Measurements from ENCODE around the gene GDAP2. TPM values are rescaled to one million over a fixed set of nuclear protein-coding genes. Genes with fewer than 3 reads are reported as not detected.
"Not testable (repeated sequence)": the region's sequence is repeated elsewhere in the genome, so short reads cannot be mapped to it uniquely, and the experiment has no call there.

The GDAP2 gene
- total RNA-seq, 4 donors from 2014 or later = 19.6 to 34.4 (median 25.1) TPM

DNA sequence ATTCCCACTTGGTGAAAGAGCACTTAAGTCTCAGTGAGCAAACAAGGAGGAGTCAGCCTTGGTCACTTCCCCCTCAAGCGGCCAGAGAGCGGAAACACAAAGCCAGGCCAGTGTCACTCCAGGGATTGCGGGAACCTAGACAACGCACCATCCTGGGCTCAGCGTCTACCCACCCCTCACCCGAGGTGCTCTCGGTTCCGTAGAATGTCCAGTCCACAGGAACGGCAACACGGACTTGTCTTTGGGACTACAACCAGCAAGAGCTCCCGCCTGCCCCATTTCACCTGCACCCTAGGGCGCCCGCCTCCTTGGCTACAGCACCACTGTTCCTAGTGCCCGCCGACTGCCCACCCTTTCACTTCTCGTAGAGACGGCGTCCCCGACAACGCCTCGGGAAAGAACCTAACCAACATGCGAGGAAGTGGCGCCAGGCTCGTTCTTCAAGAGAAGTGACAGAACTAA is 509 bp downstream of the GDAP2 start:
- Histone ChIP-seq H3K4me1 (peaks cover 31% of the 10 kb centered on the region), H3K27me3 (no peaks in the 10 kb centered on the region), H3K36me3 (peaks cover 4% of the 10 kb centered on the region), H3K4me3 (peak overlapping the region; percentile 92), H3K9me3 (no peaks in the 10 kb centered on the region), H3K27ac (peak overlapping the region; percentile 84)
- 2% methylated on average over 21 of the region's 24 CpGs for WGBS
- peak; percentile 77 to 82 for DNase-seq (ENCODE audit: low spot score in 2 of 2)
- TF ChIP-seq POLR2AphosphoS5 (IDR thresholded peaks at IDR 0.05) (no peak), EP300 (IDR thresholded peaks at IDR 0.05) (no peak), POLR2A (IDR thresholded peaks at IDR 0.05) (no peak)
- TF ChIP-seq, protein P1, sequence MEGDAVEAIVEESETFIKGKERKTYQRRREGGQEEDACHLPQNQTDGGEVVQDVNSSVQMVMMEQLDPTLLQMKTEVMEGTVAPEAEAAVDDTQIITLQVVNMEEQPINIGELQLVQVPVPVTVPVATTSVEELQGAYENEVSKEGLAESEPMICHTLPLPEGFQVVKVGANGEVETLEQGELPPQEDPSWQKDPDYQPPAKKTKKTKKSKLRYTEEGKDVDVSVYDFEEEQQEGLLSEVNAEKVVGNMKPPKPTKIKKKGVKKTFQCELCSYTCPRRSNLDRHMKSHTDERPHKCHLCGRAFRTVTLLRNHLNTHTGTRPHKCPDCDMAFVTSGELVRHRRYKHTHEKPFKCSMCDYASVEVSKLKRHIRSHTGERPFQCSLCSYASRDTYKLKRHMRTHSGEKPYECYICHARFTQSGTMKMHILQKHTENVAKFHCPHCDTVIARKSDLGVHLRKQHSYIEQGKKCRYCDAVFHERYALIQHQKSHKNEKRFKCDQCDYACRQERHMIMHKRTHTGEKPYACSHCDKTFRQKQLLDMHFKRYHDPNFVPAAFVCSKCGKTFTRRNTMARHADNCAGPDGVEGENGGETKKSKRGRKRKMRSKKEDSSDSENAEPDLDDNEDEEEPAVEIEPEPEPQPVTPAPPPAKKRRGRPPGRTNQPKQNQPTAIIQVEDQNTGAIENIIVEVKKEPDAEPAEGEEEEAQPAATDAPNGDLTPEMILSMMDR (IDR thresholded peaks at IDR 0.05) = no peak

DNA sequence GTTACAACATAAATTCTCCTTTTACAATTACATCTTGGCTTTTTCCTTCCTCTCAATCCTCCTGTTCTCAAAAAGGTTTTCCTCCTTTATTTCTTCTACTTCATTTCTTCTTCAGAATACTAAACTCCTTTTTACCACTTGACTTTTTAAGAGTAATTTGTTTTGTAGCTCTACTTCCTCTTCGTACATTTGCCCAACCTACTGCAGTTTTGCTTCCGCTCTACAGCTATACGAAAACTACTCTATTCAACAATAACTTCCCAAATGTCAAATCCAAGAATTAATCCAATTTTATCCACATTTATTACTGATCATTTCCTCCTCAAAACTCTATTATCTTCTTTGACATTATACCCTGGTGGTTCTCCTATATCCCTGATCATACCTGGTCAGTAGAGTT is 3.4 kb downstream of the GDAP2 start:
- H3K9me3 ChIP-seq = no peaks in the 10 kb centered on the region
- TF ChIP-seq EP300 (IDR thresholded peaks at IDR 0.05) (no peak), POLR2A (IDR thresholded peaks at IDR 0.05) (no peak), POLR2AphosphoS5 (IDR thresholded peaks at IDR 0.05) (no peak)
- TF ChIP-seq, protein P1 (IDR thresholded peaks at IDR 0.05) = no peak
- peaks cover 5% of the 10 kb centered on the region for H3K36me3 ChIP-seq
- H3K27me3 ChIP-seq = no peaks in the 10 kb centered on the region
- H3K27ac ChIP-seq = no peak overlapping the region
- 86% methylated on average over 3 of the region's 3 CpGs for WGBS
- no peak for DNase-seq (ENCODE audit: low spot score in 2 of 2)
- peaks cover 22% of the 10 kb centered on the region for H3K4me1 ChIP-seq
- no peak overlapping the region for H3K4me3 ChIP-seq

DNA sequence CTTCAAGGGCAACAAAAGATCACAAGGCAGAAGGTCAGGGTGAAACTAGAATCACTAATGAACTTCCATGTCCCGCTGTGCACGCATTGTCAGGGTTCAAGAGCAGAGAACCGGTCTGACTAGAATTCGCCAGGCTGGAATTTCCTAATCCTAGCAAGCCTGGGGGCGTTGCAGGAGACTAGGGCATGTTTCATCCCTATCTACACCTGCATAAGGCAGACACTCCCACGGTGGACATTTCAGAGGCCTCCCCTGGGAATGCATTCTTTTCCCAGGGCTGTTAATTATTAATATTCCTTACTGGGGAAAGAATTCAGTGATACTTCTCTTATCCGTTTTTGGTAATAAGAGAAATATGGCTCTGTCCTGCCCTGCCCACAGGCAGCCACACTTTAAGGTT is 6.7 kb downstream of the GDAP2 start:
- not testable (repeated sequence) for H3K4me1 ChIP-seq; H3K9me3 ChIP-seq; DNase-seq (ENCODE audit: low spot score in 2 of 2); H3K4me3 ChIP-seq; H3K27ac ChIP-seq; H3K27me3 ChIP-seq
- 71% methylated on average over 7 of the region's 7 CpGs for WGBS
- peaks cover 18% of the 10 kb centered on the region for H3K36me3 ChIP-seq

DNA sequence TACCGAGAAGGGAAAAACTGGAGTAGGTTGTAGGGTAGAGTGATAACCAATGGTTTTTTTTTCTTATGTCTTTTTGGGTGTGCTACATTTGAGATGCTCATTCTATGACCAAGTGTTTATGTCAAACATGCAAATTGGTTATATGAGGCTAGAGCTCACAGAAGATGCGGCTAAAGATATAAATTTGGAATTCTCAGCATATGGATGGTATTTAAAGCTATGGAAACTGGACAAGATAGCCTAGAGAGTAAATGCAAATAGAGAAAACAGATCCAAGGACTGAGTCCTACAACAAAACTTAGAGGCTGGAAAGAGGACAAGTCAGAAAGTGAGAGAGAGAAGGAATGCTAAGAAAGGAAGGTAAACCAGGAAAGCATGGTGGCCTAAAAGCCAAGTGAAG is 7.4 kb downstream of the GDAP2 start:
- TF ChIP-seq POLR2A (IDR thresholded peaks at IDR 0.05) (no peak), POLR2AphosphoS5 (IDR thresholded peaks at IDR 0.05) (no peak), EP300 (IDR thresholded peaks at IDR 0.05) (no peak)
- TF ChIP-seq, protein P1 (IDR thresholded peaks at IDR 0.05) = no peak
- WGBS = 97% methylated on average over 2 of the region's 2 CpGs
- no peak for DNase-seq (ENCODE audit: low spot score in 2 of 2)

DNA sequence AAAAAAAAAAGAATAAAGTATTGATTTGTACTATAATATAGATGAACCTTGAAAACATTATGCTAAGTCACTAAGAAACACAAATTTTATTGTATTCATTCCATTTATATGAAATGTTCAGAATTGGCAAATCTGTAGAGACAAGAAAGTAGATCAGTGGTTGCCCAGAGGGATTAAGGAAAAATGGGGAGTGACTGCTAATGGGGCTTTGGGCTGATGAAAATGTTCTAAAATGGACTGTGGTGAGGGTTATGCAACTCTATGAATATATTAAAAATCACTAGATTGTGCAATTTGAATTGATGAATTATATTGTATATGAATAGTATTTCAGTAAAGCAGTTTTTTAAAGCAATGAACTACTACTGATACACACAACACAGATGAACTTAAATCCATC is 10.0 kb downstream of the GDAP2 start:
- no peak for DNase-seq (ENCODE audit: low spot score in 2 of 2)
- Histone ChIP-seq H3K27me3 (no peaks in the 10 kb centered on the region), H3K27ac (no peak overlapping the region), H3K4me1 (no peaks in the 10 kb centered on the region), H3K9me3 (no peaks in the 10 kb centered on the region), H3K4me3 (no peak overlapping the region), H3K36me3 (peaks cover 47% of the 10 kb centered on the region)
- TF ChIP-seq POLR2AphosphoS5 (IDR thresholded peaks at IDR 0.05) (no peak), EP300 (IDR thresholded peaks at IDR 0.05) (no peak), POLR2A (IDR thresholded peaks at IDR 0.05) (no peak)
- TF ChIP-seq, protein P1 (IDR thresholded peaks at IDR 0.05) = no peak

More for the DNA sequence above, 7.4 kb downstream of the GDAP2 start:
- H3K4me3 ChIP-seq = no peak overlapping the region
- H3K4me1 ChIP-seq = no peaks in the 10 kb centered on the region
- H3K27ac ChIP-seq = no peak overlapping the region
- no peaks in the 10 kb centered on the region for H3K9me3 ChIP-seq
- H3K36me3 ChIP-seq = peaks cover 25% of the 10 kb centered on the region
- H3K27me3 ChIP-seq = no peaks in the 10 kb centered on the region

DNA sequence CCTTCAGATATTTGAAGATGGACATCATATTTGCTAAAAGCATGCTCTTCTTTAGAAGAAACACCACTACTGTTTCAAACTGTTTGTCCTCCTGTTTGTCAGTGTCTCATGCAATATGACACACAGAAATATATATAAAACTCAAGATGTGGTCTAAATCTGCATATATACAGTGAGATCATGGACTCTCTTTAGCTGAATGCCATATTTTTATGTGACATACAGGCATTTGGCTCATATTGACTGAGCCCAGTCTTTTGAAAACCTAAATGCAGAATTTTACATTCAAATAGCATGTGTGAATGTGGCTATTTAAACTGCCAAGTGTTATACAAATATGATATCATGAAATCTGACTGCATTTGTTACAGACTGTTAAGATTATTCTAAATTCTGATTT is 18.4 kb downstream of the GDAP2 start:
- no peak for DNase-seq (ENCODE audit: low spot score in 2 of 2)
- Histone ChIP-seq H3K27ac (no peak overlapping the region), H3K36me3 (peaks cover 76% of the 10 kb centered on the region), H3K9me3 (no peaks in the 10 kb centered on the region), H3K4me1 (no peaks in the 10 kb centered on the region), H3K4me3 (no peak overlapping the region), H3K27me3 (no peaks in the 10 kb centered on the region)
- TF ChIP-seq, protein P1 (IDR thresholded peaks at IDR 0.05) = no peak
- no peak for TF ChIP-seq POLR2AphosphoS5 (IDR thresholded peaks at IDR 0.05)
- TF ChIP-seq EP300 (IDR thresholded peaks at IDR 0.05) = no peak
- TF ChIP-seq POLR2A (IDR thresholded peaks at IDR 0.05) = no peak

Data from suprapubic skin (tissue), 4 donors.